Activated CD8-positive, alpha-beta memory T cell treated with anti-CD3 and anti-CD28 coated beads, Interleukin-2, amount 10 ng/mL, durations not matched to agents 7 days and 5 days (primary cell): ENCODE measurements around the gene PDIA4. TPM values are rescaled to one million over a fixed set of nuclear protein-coding genes. Genes with fewer than 3 reads are reported as not detected.
"Not testable (repeated sequence)": the region's sequence is repeated elsewhere in the genome, so short reads cannot be mapped to it uniquely, and the experiment has no call there.

ENCODE experiments used
- ATAC-seq: fragments of 150-1000 bp; cut with Tn5 transposase; one replicate; pipeline ENCODE4 v1.10.0; 2021; ENCODE audit warnings: moderate library complexity
- CTCF ChIA-PET: fragments of 350-600 bp; sonication (Branson Sonifier 250); formaldehyde crosslinking; loops from one replicate; lab custom pipeline; 2021; ENCODE audit warnings: antibody characterized with exemption; lab: Charles Lee
- DNase-seq: peaks from one replicate; pipeline ENCODE4 v3.0.0-alpha.2; 2020
- H3K27ac Mint-ChIP-seq: one replicate; pipeline ENCODE4 v1.8.0; 2021; ENCODE audit warnings: mild to moderate bottlenecking, mixed read lengths
- H3K27me3 Mint-ChIP-seq: one replicate; pipeline ENCODE4 v1.8.0; 2021; ENCODE audit warnings: mixed read lengths
- H3K36me3 Mint-ChIP-seq: one replicate; pipeline ENCODE4 v1.8.0; 2021; ENCODE audit warnings: mild to moderate bottlenecking, mixed read lengths
- H3K4me1 Mint-ChIP-seq: one replicate; pipeline ENCODE4 v1.8.0; 2021; ENCODE audit warnings: mixed read lengths
- H3K4me3 Mint-ChIP-seq: one replicate; pipeline ENCODE4 v1.8.0; 2021; ENCODE audit warnings: mild to moderate bottlenecking, moderate library complexity, mixed read lengths
- H3K9me3 Mint-ChIP-seq: one replicate; pipeline ENCODE4 v1.8.0; 2022; ENCODE audit warnings: low read depth, mixed read lengths
- total RNA-seq, 2 experiments: library from RNA; stranded (reverse); gene quantifications; one replicate each; pipeline ENCODE4 v1.2.3, GENCODE V29; 2021

Gene PDIA4
- total RNA-seq, 2 experiments from 2014 or later, result 82.3 to 99.4 TPM

DNA sequence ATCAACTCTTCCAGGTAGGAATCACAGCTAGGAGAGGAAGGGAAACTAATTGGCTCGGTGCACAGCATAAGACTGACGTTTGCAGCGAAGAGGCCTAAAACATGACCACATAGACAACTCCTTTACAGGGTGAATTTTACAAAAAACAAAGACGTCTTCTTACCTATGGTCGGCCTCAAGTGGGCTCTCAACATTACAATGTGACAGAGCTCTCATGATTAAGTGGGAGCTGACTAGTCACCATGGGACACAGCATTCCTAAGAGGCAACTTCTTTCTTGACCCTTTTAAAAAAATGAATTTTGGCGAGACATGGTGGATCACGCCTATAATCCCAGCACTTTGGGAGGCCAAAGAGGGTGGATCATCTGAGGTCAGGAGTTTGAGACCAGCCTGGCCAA, 4.6 kb downstream of the PDIA4 start:
- H3K4me3 Mint-ChIP-seq, result no peak overlapping the region
- ATAC-seq (no peak), DNase-seq (no peak)
- no peaks in the 10 kb centered on the region for H3K27me3 Mint-ChIP-seq
- H3K36me3 Mint-ChIP-seq, result peaks cover 20% of the 10 kb centered on the region
- H3K9me3 Mint-ChIP-seq, result no peaks in the 10 kb centered on the region
- peaks cover 40% of the 10 kb centered on the region for H3K4me1 Mint-ChIP-seq
- CTCF ChIA-PET, result interaction anchor here (0.8 kb wide), 1 partner anchor 42 kb away, joined by 4 read pairs; no protein-coding TSS in a partner anchor
- H3K27ac Mint-ChIP-seq, result no peak overlapping the region

DNA sequence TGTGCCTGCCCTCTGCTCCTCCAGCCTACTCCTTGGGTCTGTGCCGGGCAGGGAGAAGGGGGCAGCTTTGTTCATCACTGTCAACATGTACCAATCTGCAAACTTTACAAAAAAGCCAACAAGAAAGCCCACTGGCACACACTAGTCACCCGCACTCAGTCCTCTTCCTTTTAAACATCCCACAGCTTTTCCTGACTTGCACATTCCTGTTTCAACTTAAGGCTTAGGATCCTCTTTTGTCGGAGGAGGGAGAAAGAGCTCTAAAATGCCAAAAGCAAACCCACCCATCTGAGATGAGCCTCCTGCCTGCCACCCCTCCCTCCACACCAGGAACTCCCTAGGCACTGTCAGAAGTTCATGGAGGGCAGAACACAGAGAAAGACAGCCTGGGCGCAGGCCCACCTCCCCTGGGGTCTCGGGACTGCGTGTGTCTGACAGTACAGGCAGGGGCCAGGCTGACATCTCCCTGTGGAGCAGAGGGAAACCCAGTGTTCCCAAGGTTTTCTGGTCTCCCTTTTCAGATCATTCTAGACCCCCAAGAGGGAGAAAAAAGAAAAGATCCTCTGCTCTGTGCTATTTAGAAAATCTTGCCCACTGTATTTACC, 5.4 kb downstream of the PDIA4 start:
- DNase-seq (no peak), ATAC-seq (no peak)
- no peak overlapping the region for H3K27ac Mint-ChIP-seq
- CTCF ChIA-PET, result interaction anchor here (0.7 kb wide), 1 partner anchor 7 kb away, joined by 3 read pairs; no protein-coding TSS in a partner anchor
- no peaks in the 10 kb centered on the region for H3K27me3 Mint-ChIP-seq
- H3K9me3 Mint-ChIP-seq, result no peaks in the 10 kb centered on the region
- H3K4me1 Mint-ChIP-seq, result peaks cover 40% of the 10 kb centered on the region
- no peak overlapping the region for H3K4me3 Mint-ChIP-seq
- H3K36me3 Mint-ChIP-seq, result peaks cover 21% of the 10 kb centered on the region

DNA sequence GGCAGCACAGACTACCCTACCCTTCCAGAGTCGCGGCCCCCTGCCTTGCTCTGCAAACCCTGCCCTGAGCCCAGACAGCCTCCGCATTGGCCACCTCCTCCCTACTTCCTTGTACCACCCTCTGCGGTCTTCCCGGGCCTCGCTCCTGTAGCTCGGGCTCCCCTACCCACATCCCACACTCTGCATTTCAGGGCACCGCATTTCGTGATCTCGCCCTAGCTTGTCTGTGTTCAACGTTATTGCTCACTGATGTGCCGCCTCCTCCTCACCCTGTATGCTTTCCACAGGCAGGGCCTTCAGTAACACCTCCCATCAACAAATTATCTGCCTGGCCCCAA, 6.6 kb downstream of the PDIA4 start:
- Mint-ChIP-seq H3K27me3 (no peaks in the 10 kb centered on the region), H3K4me3 (no peak overlapping the region), H3K4me1 (peaks cover 31% of the 10 kb centered on the region), H3K27ac (peak overlapping the region; percentile 13), H3K9me3 (no peaks in the 10 kb centered on the region), H3K36me3 (peaks cover 25% of the 10 kb centered on the region)
- CTCF ChIA-PET, result interaction anchor here (0.7 to 1.2 kb wide), 4 partner anchors 16 to 249 kb away, joined by 3 to 5 read pairs (median 4); no protein-coding TSS in a partner anchor
- DNase-seq (no peak), ATAC-seq (peak; percentile 17)

- no peak overlapping the region for H3K27ac Mint-ChIP-seq
- H3K36me3 Mint-ChIP-seq, result peaks cover 27% of the 10 kb centered on the region
- H3K27me3 Mint-ChIP-seq, result no peaks in the 10 kb centered on the region
- CTCF ChIA-PET, result interaction anchor here (1.2 kb wide), 1 partner anchor 46 kb away, joined by 5 read pairs; no protein-coding TSS in a partner anchor
- H3K4me3 Mint-ChIP-seq, result no peak overlapping the region
- no peak for ATAC-seq
- no peak for DNase-seq
- H3K9me3 Mint-ChIP-seq, result no peaks in the 10 kb centered on the region
- H3K4me1 Mint-ChIP-seq, result peaks cover 20% of the 10 kb centered on the region
These were observed 7.8 kb downstream of the PDIA4 start for GRCh38 chr7:149020483-149020882.

- Mint-ChIP-seq H3K9me3 (no peaks in the 10 kb centered on the region), H3K36me3 (peaks cover 52% of the 10 kb centered on the region)
- no peak for ATAC-seq
These were observed 11.4 kb downstream of the PDIA4 start for GRCh38 chr7:149016876-149017275.

GRCh38 chr7:149014309-149014708, 14.0 kb downstream of the PDIA4 start:
- no peak overlapping the region for H3K4me3 Mint-ChIP-seq
- H3K27me3 Mint-ChIP-seq, result no peaks in the 10 kb centered on the region
- DNase-seq, result no peak
- ATAC-seq, result peak; percentile 12
- CTCF ChIA-PET, result interaction anchor here (1.3 to 1.5 kb wide), 2 partner anchors 23 to 52 kb away, joined by 3 to 4 read pairs; no protein-coding TSS in a partner anchor
- H3K36me3 Mint-ChIP-seq, result peaks cover 56% of the 10 kb centered on the region
- H3K9me3 Mint-ChIP-seq, result no peaks in the 10 kb centered on the region
- peaks cover 2% of the 10 kb centered on the region for H3K4me1 Mint-ChIP-seq
- H3K27ac Mint-ChIP-seq, result no peak overlapping the region

More at GRCh38 chr7:149016876-149017275, 11.4 kb downstream of the PDIA4 start:
- H3K27me3 Mint-ChIP-seq, result no peaks in the 10 kb centered on the region
- DNase-seq, result no peak
- CTCF ChIA-PET, result interaction anchor here (1.0 kb wide), 1 partner anchor 11 kb away, joined by 3 read pairs; no protein-coding TSS in a partner anchor
- no peak overlapping the region for H3K4me3 Mint-ChIP-seq
- H3K4me1 Mint-ChIP-seq, result peaks cover 3% of the 10 kb centered on the region
- no peak overlapping the region for H3K27ac Mint-ChIP-seq

DNA sequence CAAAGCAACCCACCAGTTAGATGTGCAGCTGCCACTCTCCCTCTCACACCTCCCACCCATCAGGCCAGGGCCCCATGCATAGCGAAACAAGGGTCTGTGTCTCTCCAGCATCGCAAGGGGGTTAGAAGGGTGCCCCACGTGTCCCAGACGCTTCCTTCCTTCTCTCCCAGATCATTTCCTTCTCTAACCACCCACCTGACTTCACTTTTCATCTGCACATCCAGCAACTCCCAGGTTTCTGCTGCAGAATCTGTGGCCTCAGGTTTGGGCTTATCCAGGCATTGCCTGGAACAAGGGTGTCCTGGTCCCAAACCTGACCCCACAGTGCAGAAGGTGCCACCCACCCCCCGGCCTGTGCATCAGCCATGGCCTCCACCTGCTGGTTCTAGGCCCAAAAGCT, 14.4 kb downstream of the PDIA4 start:
- peak overlapping the region; percentile 20 for H3K27ac Mint-ChIP-seq
- CTCF ChIA-PET, result interaction anchor here (1.3 to 1.5 kb wide), 2 partner anchors 23 to 52 kb away, joined by 3 to 4 read pairs; no protein-coding TSS in a partner anchor
- peaks cover 51% of the 10 kb centered on the region for H3K36me3 Mint-ChIP-seq
- H3K4me1 Mint-ChIP-seq, result peaks cover 2% of the 10 kb centered on the region
- no peaks in the 10 kb centered on the region for H3K9me3 Mint-ChIP-seq
- no peak for DNase-seq
- ATAC-seq, result no peak
- H3K4me3 Mint-ChIP-seq, result no peak overlapping the region
- H3K27me3 Mint-ChIP-seq, result no peaks in the 10 kb centered on the region

- not testable (repeated sequence) for H3K4me3 Mint-ChIP-seq, H3K4me1 Mint-ChIP-seq, H3K27ac Mint-ChIP-seq, ATAC-seq, DNase-seq, H3K27me3 Mint-ChIP-seq, H3K9me3 Mint-ChIP-seq
- CTCF ChIA-PET, result interaction anchor here (1.5 kb wide), 1 partner anchor 54 kb away, joined by 4 read pairs; no protein-coding TSS in a partner anchor
- peaks cover 50% of the 10 kb centered on the region for H3K36me3 Mint-ChIP-seq
These were observed 15.6 kb downstream of the PDIA4 start for GRCh38 chr7:149012730-149013129.

- ATAC-seq, result no peak
- Mint-ChIP-seq H3K27me3 (no peaks in the 10 kb centered on the region), H3K27ac (no peak overlapping the region), H3K4me3 (no peak overlapping the region), H3K36me3 (peaks cover 53% of the 10 kb centered on the region), H3K9me3 (no peaks in the 10 kb centered on the region), H3K4me1 (peaks cover 2% of the 10 kb centered on the region)
- CTCF ChIA-PET, result interaction anchor here (8.7 kb wide), 1 partner anchor 54 kb away, joined by 109 read pairs; no protein-coding TSS in a partner anchor
- no peak for DNase-seq
These were observed 16.8 kb downstream of the PDIA4 start for GRCh38 chr7:149011491-149011890.

DNA sequence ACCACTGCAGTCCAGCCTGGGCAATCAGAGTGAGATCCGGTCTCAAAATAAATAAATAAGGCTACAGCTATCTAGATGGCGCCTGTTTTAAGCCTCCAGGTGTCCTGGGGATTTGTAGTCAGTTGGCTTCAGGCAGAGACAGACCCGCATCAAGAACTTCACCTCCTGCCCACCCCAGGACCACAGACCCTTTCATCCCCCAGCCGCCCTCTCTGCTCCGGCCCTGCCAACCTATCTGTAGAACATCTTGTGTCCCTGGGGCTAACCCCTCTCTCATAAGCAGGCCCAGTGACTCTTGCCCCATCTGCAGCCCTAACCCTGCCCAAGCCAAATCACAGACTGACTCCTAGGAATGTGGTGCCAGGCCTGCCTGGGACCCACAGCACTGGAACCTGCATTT, 17.9 kb downstream of the PDIA4 start:
- H3K36me3 Mint-ChIP-seq, result peaks cover 51% of the 10 kb centered on the region
- no peak overlapping the region for H3K4me3 Mint-ChIP-seq
- H3K4me1 Mint-ChIP-seq, result peaks cover 5% of the 10 kb centered on the region
- CTCF ChIA-PET, result interaction anchor here (8.7 kb wide), 1 partner anchor 55 kb away, joined by 109 read pairs; no protein-coding TSS in a partner anchor
- no peak for ATAC-seq
- H3K27ac Mint-ChIP-seq, result peak overlapping the region; percentile 19
- no peaks in the 10 kb centered on the region for H3K9me3 Mint-ChIP-seq
- no peaks in the 10 kb centered on the region for H3K27me3 Mint-ChIP-seq
- DNase-seq, result no peak

DNA sequence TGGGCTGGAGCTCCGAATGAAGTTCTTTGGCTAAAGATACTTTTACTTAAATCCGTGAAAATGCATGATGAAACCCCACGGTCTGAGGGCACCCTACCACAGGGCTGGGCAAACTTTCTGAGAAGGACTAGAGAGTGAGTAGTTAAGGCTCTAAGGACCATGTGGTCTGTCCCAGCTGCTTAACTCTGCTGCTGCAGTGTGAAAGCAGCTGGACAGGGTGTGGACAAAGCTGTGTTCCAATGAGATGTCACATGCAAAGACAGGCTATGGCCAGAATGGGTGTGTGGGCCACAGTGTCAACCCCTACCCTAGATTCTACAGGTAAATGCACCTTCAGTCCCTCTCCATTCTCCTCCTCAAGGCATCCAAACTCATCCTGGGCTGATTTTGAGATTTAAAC, 18.8 kb downstream of the PDIA4 start:
- Mint-ChIP-seq H3K27ac (no peak overlapping the region), H3K36me3 (peaks cover 44% of the 10 kb centered on the region), H3K9me3 (no peaks in the 10 kb centered on the region), H3K27me3 (no peaks in the 10 kb centered on the region), H3K4me1 (peaks cover 5% of the 10 kb centered on the region), H3K4me3 (no peak overlapping the region)
- DNase-seq (no peak), ATAC-seq (no peak)
- CTCF ChIA-PET, result interaction anchor here (0.9 to 8.7 kb wide), 3 partner anchors 9 to 56 kb away, joined by 3 to 109 read pairs (median 3); no protein-coding TSS in a partner anchor

DNA sequence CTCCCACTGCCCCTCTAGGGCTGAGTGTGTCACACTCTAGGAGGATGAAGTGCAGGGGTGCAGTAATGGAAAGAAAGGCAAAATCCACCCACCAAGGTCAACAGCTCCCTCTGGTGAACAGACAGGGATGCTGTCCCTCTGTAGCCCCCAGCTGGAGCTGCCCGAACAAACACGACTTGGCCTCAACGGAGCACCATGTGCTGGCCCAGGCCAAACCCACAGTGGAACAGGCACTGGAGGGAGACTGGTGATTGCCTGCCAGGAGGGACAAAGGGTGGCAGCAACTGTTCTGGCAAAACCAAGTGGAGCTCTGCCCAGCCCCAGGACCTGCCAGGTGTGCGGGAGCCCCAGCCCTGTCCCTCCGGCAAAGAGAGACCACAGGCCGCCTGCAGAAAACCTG, 20.7 kb downstream of the PDIA4 start:
- no peak for DNase-seq
- H3K27ac Mint-ChIP-seq, result no peak overlapping the region
- no peaks in the 10 kb centered on the region for H3K9me3 Mint-ChIP-seq
- peaks cover 39% of the 10 kb centered on the region for H3K36me3 Mint-ChIP-seq
- ATAC-seq, result no peak
- CTCF ChIA-PET, result interaction anchor here (1.0 to 8.7 kb wide), 7 partner anchors 16 to 169 kb away, joined by 3 to 109 read pairs (median 4); no protein-coding TSS in a partner anchor
- H3K27me3 Mint-ChIP-seq, result no peaks in the 10 kb centered on the region
- peaks cover 5% of the 10 kb centered on the region for H3K4me1 Mint-ChIP-seq
- H3K4me3 Mint-ChIP-seq, result no peak overlapping the region

GRCh38 chr7:149007146-149007545, 21.2 kb downstream of the PDIA4 start:
- ATAC-seq (no peak), DNase-seq (no peak)
- CTCF ChIA-PET, result interaction anchor here (0.7 to 8.7 kb wide), 10 partner anchors 16 to 169 kb away, joined by 3 to 109 read pairs (median 4); partner anchors contain the start of gene ZNF786
- Mint-ChIP-seq H3K4me3 (no peak overlapping the region), H3K4me1 (peaks cover 5% of the 10 kb centered on the region), H3K36me3 (peaks cover 34% of the 10 kb centered on the region), H3K27ac (no peak overlapping the region), H3K9me3 (no peaks in the 10 kb centered on the region), H3K27me3 (no peaks in the 10 kb centered on the region)
